Measurements from ENCODE around the gene MED27. TPM values are rescaled to one million over a fixed set of nuclear protein-coding genes. Genes with fewer than 3 reads are reported as not detected.

The MED27 gene
- total and polyA plus RNA-seq, 2 of the 8 experiments (the other 6 are each of a cell fraction or from before 2014, with no cell fraction given): 29.9 to 56.5 TPM

- FAIRE-seq (no peak), DNase-seq (ENCODE audit: low read depth in 1 of 2, low spot score in 2 of 2) (no peak)
- Histone ChIP-seq H3K27me3 (replicated peaks in 1 of 4; ENCODE audit: control insufficient read depth in 3 of 4, extremely low read depth in 1 of 4, insufficient read depth in 3 of 4, low read length in 3 of 4) (peaks cover 0 to 9% (median 4%) of the 10 kb centered on the region in 4 experiments; a peak in 4 of 7 replicates), H3K4me1 (replicated peaks in 1 of 4; ENCODE audit: control insufficient read depth in 3 of 4, insufficient read depth in 4 of 4, low read length in 3 of 4) (peaks cover 0 to 6% (median 1%) of the 10 kb centered on the region in 4 experiments; a peak in 2 of 7 replicates), H3K9me3 (ENCODE audit: insufficient read depth in 2 of 2, low read depth in 1 of 2, low read length in 1 of 2) (no peaks in the 10 kb centered on the region), H3K56ac (replicated peaks; ENCODE audit: insufficient read length, low read depth, low read length) (no peak overlapping the region), H3K4me2 (ENCODE audit: insufficient read depth in 1 of 2, low read depth in 2 of 2, low read length in 2 of 2) (no peak overlapping the region), H3K4ac (replicated peaks; ENCODE audit: insufficient read length, low read depth, low read length) (no peak overlapping the region), H3K36me3 (ENCODE audit: control insufficient read depth in 2 of 4, insufficient read depth in 4 of 4, low read length in 3 of 4) (no peaks in the 10 kb centered on the region), H4K8ac (ENCODE audit: extremely low read depth, insufficient read depth, low read length) (no peak overlapping the region), H3K9ac (replicated peaks in 1 of 4; ENCODE audit: extremely low read depth in 1 of 4, low read depth in 3 of 4, low read length in 3 of 4) (no peak overlapping the region), H3K14ac (ENCODE audit: insufficient read length) (no peak overlapping the region), H3K23ac (ENCODE audit: insufficient read length) (no peak overlapping the region), H2BK5ac (ENCODE audit: low read depth, low read length) (no peak overlapping the region), H4K91ac (replicated peaks; ENCODE audit: insufficient read length, low read length) (no peak overlapping the region), H2AK5ac (ENCODE audit: low read depth, low read length) (no peak overlapping the region), H3K79me2 (ENCODE audit: control insufficient read depth in 1 of 2, insufficient read depth in 2 of 2, low read length in 2 of 2) (no peaks in the 10 kb centered on the region), H2BK15ac (ENCODE audit: low read length) (no peak overlapping the region), H4K20me1 (replicated peaks in 1 of 2; ENCODE audit: control insufficient read depth in 1 of 2, insufficient read depth in 2 of 2, low read length in 2 of 2) (peaks cover 6 to 9% of the 10 kb centered on the region in 2 experiments), H3K27ac (ENCODE audit: low read depth, low read length) (no peak overlapping the region), H4K5ac (ENCODE audit: insufficient read length, low read depth, low read length) (no peak overlapping the region), H3K23me2 (ENCODE audit: low read depth, low read length) (no peaks in the 10 kb centered on the region), H2BK20ac (ENCODE audit: low read length) (no peak overlapping the region), H3K79me1 (ENCODE audit: low read depth, low read length) (no peaks in the 10 kb centered on the region), H2BK12ac (ENCODE audit: low read depth, low read length) (no peak overlapping the region), H3K18ac (ENCODE audit: extremely low read depth, low read length) (no peak overlapping the region), H2BK120ac (replicated peaks; ENCODE audit: low read depth, low read length) (no peak overlapping the region), H3K4me3 (ENCODE audit: extremely low read depth in 1 of 4, insufficient read depth in 2 of 4, low read depth in 3 of 4, low read length in 4 of 4) (no peak overlapping the region), H2AFZ (ENCODE audit: low read length) (no peak overlapping the region)
- POLR2A ChIA-PET (ENCODE audit: partially characterized antibody): no interaction called here
- WGBS, 2 experiments (ENCODE audit: extremely low coverage in 1 of 2, insufficient coverage in 1 of 2, insufficient read length in 1 of 2, insufficient replicate concordance in 2 of 2, low coverage in 1 of 2, low lambda C conversion rate in 2 of 2, missing lambda C conversion rate in 1 of 2): 93% methylated on average over 5 of the region's 5 CpGs; no CpG with 5 or more reads in 1 of the 2 experiments
- CTCF ChIA-PET (ENCODE audit: partially characterized antibody): interaction anchor here (0.6 to 2.0 kb wide), 2 partner anchors 34 to 256 kb away, joined by 3 to 4 read pairs; no protein-coding TSS in a partner anchor
- TF ChIP-seq SP1 (IDR thresholded peaks at IDR 0.05; ENCODE audit: low read depth, low read length): no peak
- no peak for TF ChIP-seq SP4 (IDR thresholded peaks at IDR 0.05; ENCODE audit: low read length)
- TF ChIP-seq, protein P1, sequence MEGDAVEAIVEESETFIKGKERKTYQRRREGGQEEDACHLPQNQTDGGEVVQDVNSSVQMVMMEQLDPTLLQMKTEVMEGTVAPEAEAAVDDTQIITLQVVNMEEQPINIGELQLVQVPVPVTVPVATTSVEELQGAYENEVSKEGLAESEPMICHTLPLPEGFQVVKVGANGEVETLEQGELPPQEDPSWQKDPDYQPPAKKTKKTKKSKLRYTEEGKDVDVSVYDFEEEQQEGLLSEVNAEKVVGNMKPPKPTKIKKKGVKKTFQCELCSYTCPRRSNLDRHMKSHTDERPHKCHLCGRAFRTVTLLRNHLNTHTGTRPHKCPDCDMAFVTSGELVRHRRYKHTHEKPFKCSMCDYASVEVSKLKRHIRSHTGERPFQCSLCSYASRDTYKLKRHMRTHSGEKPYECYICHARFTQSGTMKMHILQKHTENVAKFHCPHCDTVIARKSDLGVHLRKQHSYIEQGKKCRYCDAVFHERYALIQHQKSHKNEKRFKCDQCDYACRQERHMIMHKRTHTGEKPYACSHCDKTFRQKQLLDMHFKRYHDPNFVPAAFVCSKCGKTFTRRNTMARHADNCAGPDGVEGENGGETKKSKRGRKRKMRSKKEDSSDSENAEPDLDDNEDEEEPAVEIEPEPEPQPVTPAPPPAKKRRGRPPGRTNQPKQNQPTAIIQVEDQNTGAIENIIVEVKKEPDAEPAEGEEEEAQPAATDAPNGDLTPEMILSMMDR (IDR thresholded peaks at IDR 0.05; ENCODE audit: control extremely low read depth in 1 of 3, insufficient read depth in 1 of 3, low read depth in 1 of 3, low read length in 3 of 3): no peak
- no peak for TF ChIP-seq BRCA1 (IDR thresholded peaks at IDR 0.05; ENCODE audit: low read depth, low read length)
- TF ChIP-seq JUND (IDR thresholded peaks at IDR 0.05; ENCODE audit: low read length): no peak
- no peak for TF ChIP-seq ZNF274 (IDR thresholded peaks at IDR 0.05; ENCODE audit: borderline replicate concordance, extremely low read depth, low read length)
- TF ChIP-seq TEAD4 (IDR thresholded peaks at IDR 0.05; ENCODE audit: low read depth, low read length): no peak
- TF ChIP-seq RNF2 (IDR thresholded peaks at IDR 0.05; ENCODE audit: borderline replicate concordance, low read depth, low read length, missing control alignments, poor library complexity, severe bottlenecking): no peak
- TF ChIP-seq SRF (IDR thresholded peaks at IDR 0.05; ENCODE audit: low read depth, low read length): no peak
- no peak for TF ChIP-seq NRF1 (IDR thresholded peaks at IDR 0.05; ENCODE audit: low read depth, low read length)
- TF ChIP-seq POU5F1 (IDR thresholded peaks at IDR 0.05; ENCODE audit: low read depth, low read length): no peak
- no peak for TF ChIP-seq RFX5 (IDR thresholded peaks at IDR 0.05; ENCODE audit: borderline replicate concordance, low read depth, low read length)
Observed at GRCh38 chr9:131969469-131969989, 110.1 kb downstream of the MED27 start.
